ENCODE results near the gene PLAGL2.

The PLAGL2 gene

DNA sequence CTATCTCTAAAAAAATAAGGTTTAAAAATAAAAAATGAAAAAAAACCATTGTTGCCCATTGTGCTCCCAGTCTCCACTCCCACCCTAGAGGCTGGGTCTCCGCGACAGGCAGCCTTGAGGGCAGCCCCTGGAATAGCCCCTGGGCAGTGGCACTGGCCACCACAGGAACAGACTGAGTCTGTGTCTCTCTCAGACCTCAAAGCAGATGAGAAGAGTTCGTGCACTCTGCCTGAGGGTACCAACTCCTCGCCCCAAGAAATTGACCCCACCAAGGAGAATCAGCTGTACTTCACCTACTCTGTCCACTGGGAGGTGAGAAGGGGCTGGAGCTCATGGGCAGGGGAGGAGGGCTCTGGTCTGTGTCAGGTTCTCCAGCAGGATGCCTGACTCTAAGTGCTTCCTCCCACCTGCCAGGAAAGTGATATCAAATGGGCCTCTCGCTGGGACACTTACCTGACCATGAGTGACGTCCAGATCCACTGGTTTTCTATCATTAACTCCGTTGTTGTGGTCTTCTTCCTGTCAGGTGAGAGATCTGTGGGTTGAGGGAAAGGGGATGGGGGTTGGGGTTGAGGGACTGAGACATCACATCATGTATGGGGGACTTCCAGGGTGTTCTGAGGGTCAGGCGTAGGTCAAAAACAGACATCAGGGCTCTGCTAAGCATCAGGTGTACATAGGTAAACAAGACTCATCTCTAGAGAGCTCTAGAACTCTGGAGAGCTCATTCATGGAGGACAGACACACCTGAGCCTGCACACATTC lies 62.5 kb downstream of the PLAGL2 start:
- no peak for DNase-seq

GRCh38 chr20:32142991-32143390 lies 64.6 kb downstream of the PLAGL2 start:
- no peak for DNase-seq

Measured in central memory CD4-positive, alpha-beta T cell (primary cell).